GM12878 (cell line): ENCODE data around the gene RASA1.

Experiments used
- CHD4 ChIP-seq: fragments of 200-600 bp; sonication (generic); IDR thresholded peaks from 2 replicates; pipeline ENCODE4 v1.6.1; 2016; ENCODE audit warnings: mild to moderate bottlenecking
- CTCF ChIP-seq, 3 experiments: IDR thresholded peaks in 2 of 3; conservative IDR thresholded peaks in 1 of 3; 2 replicates each; pipeline ENCODE4 v1.5.1; 2011; ENCODE audit warnings: low read depth in 3 of 3, low read length in 3 of 3, mild to moderate bottlenecking in 3 of 3, control low read depth in 2 of 3, moderate library complexity in 2 of 3, inconsistent platforms in 1 of 3, mixed read lengths in 1 of 3; ENCODE audit not compliant: control insufficient read depth in 2 of 3, insufficient read depth in 1 of 3; ENCODE audit errors: extremely low read depth in 1 of 3
- MAX ChIP-seq: IDR thresholded peaks from 2 replicates; pipeline ENCODE4 v1.6.1; 2012; ENCODE audit warnings: low read depth, low read length, improper control_type of control experiment
- POLR2A ChIP-seq: IDR thresholded peaks from 2 replicates; pipeline ENCODE4 v1.6.1; 2011; ENCODE audit warnings: low read depth, mild to moderate bottlenecking, low read length
- SIX5 ChIP-seq: IDR thresholded peaks from 2 replicates; pipeline ENCODE4 v1.6.1; 2011; ENCODE audit warnings: mild to moderate bottlenecking, low read depth, low read length, moderate library complexity; ENCODE audit not compliant: severe bottlenecking
- USF1 ChIP-seq: IDR thresholded peaks from 2 replicates; pipeline ENCODE4 v1.6.1; 2011; ENCODE audit warnings: borderline replicate concordance, low read depth, mild to moderate bottlenecking, moderate library complexity, mixed read lengths, low read length; ENCODE audit not compliant: insufficient read depth; ENCODE audit errors: extremely low read length

- TF ChIP-seq SIX5 (no peak), MAX (no peak), USF1 (no peak), POLR2A (no peak), CTCF (IDR thresholded peaks at IDR 0.05 in 2 of 3, conservative IDR thresholded peaks at IDR 0.05 in 1 of 3; ENCODE audit: control insufficient read depth in 2 of 3, extremely low read depth in 1 of 3, insufficient read depth in 1 of 3, low read depth in 3 of 3, low read length in 3 of 3) (no peak), CHD4 (no peak)
Measured at GRCh38 chr5:87347272-87347671, 79.6 kb downstream of the RASA1 start.
